HepG2 (cell line): Measurements from ENCODE around the gene BCL2L1. TPM values are rescaled to one million over a fixed set of nuclear protein-coding genes. Genes with fewer than 3 reads are reported as not detected.
A peak's percentile ranks its signal among the peaks of the same experiment; 100 is the strongest.

Experiments
- FOXO1 ChIP-seq: sonication (generic); formaldehyde crosslinking; IDR thresholded peaks from 2 replicates; pipeline ENCODE4 v1.4.0; 2020; ENCODE audit warnings: missing genetic modification reagents
- HCFC1 ChIP-seq: fragments of 150-350 bp; IDR thresholded peaks from 2 replicates; pipeline ENCODE4 v1.6.1; 2014; ENCODE audit warnings: low read depth, low read length
- KLF15 ChIP-seq: sonication (generic); formaldehyde crosslinking; IDR thresholded peaks from 2 replicates; pipeline ENCODE4 v1.8.1; 2023; ENCODE audit warnings: borderline replicate concordance, mild to moderate bottlenecking, inconsistent platforms, missing genetic modification reagents, mixed read lengths
- MZF1 ChIP-seq: sonication (generic); formaldehyde crosslinking; IDR thresholded peaks from 2 replicates; pipeline ENCODE4 v1.8.1; 2023; ENCODE audit warnings: mild to moderate bottlenecking, missing genetic modification reagents, borderline replicate concordance
- TBX3 ChIP-seq: fragments of 450-650 bp; IDR thresholded peaks from 2 replicates; pipeline ENCODE4 v1.6.1; 2017; ENCODE audit warnings: antibody characterized with exemption, mild to moderate bottlenecking, inconsistent platforms, borderline replicate concordance
- TMF1 ChIP-seq: sonication (generic); formaldehyde crosslinking; IDR thresholded peaks from 2 replicates; pipeline ENCODE4 v1.8.1; 2022; ENCODE audit warnings: low read depth, missing genetic modification reagents
- ZFYVE20 ChIP-seq: sonication (generic); formaldehyde crosslinking; IDR thresholded peaks from 2 replicates; pipeline ENCODE4 v1.8.0; 2023; ENCODE audit warnings: low read depth, mild to moderate bottlenecking, moderate library complexity, missing genetic modification reagents, borderline replicate concordance
- ZNF235 ChIP-seq: sonication (generic); formaldehyde crosslinking; IDR thresholded peaks from 2 replicates; pipeline ENCODE4 v1.8.1; 2023; ENCODE audit warnings: mild to moderate bottlenecking, missing genetic modification reagents, borderline replicate concordance
- ZNF263 ChIP-seq: sonication (generic); formaldehyde crosslinking; IDR thresholded peaks from 2 replicates; pipeline ENCODE4 v1.4.0; 2020; ENCODE audit warnings: missing genetic modification reagents
- ZNF382 ChIP-seq: sonication (generic); formaldehyde crosslinking; IDR thresholded peaks from 2 replicates; pipeline ENCODE4 v1.5.0; 2020; ENCODE audit warnings: missing genetic modification reagents, mild to moderate bottlenecking, borderline replicate concordance
- ZNF7 ChIP-seq: IDR thresholded peaks from 2 replicates; pipeline ENCODE4 v1.6.1; 2016; ENCODE audit warnings: missing biosample characterization, missing genetic modification reagents
- ZNF703 ChIP-seq: sonication (generic); formaldehyde crosslinking; IDR thresholded peaks from 2 replicates; pipeline ENCODE4 v1.5.1; 2020; ENCODE audit warnings: missing genetic modification reagents, mild to moderate bottlenecking, moderate library complexity, borderline replicate concordance
- polyA plus RNA-seq, 8 experiments: library from polyadenylated mRNA; depleted of rRNA in 3 of 8; stranded (reverse) in 7 of 8; unstranded in 1 of 8; fragments of >200 nt; fragmentation: Illumina TruSeq in 4 of 8; extraction: Trizol in 4 of 8; gene quantifications; 2 replicates each; pipeline versions ENCODE4 v1.2.1 to v1.2.3, GENCODE V29; 2011 to 2016; ENCODE audit warnings: low read depth in 4 of 8, missing spikeins in 1 of 8, mixed read lengths in 1 of 8; ENCODE audit not compliant: insufficient read depth in 1 of 8
- total RNA-seq, 5 experiments: library from RNA; depleted of rRNA; stranded (reverse); fragments of >200 nt; fragmentation: Illumina TruSeq; extraction: Trizol; gene quantifications; 2 replicates each; pipeline ENCODE4 v1.2.3, GENCODE V29; 2016; ENCODE audit warnings: low read depth in 1 of 5
- TF ChIP-seq, protein P1 (sequence below): sonication (generic); formaldehyde crosslinking; IDR thresholded peaks from 2 replicates; pipeline ENCODE4 v1.4.0; 2020; ENCODE audit warnings: missing genetic modification reagents
- TF ChIP-seq, protein P2 (sequence below), 2 experiments: fragments of 450-650 bp in 1 of 2; sonication (generic) in 1 of 2; formaldehyde crosslinking in 1 of 2; IDR thresholded peaks; 2 replicates each; pipeline versions ENCODE4 v1.6.1 to v1.8.0; 2016 to 2022; ENCODE audit warnings: antibody characterized with exemption in 1 of 2, mild to moderate bottlenecking in 1 of 2, missing genetic modification reagents in 1 of 2
- TF ChIP-seq, protein P3 (sequence below): sonication (generic); formaldehyde crosslinking; IDR thresholded peaks from 2 replicates; pipeline ENCODE4 v1.8.0; 2022; ENCODE audit warnings: mild to moderate bottlenecking, missing genetic modification reagents

Gene BCL2L1
- total and polyA plus RNA-seq, 2 of the 13 experiments (the other 11 are each of a cell fraction or from before 2014, with no cell fraction given): 164 to 258 TPM

DNA sequence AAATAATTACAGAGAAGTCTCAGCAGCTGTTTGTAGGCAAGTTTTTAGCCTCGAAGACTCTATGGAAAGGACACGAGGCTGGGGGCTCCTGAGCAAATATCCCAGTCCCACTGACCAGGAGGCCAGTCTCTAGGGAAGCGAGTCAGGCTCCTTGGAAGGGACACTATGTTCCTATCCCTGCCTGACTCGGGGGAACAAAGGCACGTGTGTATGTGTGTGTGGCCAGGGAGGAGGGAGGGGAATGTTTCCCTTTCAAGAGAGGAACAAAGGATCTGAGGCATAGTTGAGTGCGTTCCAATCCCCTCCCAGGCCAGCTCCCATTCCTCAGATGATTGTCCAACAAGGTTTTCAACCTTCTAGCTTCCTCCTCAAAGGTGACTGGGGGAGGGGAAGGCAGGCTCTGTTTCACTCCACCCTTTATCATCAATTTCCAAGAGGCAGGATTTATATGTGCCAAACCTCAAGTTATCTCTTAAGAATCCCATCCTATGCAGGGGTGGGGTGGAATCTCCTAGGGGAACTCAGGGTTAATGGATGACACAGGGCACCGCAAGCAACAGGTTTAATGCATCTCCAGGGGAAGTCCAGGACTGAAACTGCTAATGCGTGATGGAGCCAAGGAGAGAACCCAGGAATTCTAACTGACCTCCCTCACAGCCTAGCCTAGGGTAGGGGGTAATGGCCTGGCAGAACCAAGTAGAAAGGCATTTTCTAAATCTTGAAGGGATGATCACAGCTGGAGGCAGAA lies 9.9 kb downstream of the BCL2L1 start (continued):
- no peak for TF ChIP-seq TBX3
- peak; percentile 78 for TF ChIP-seq ZNF263 (CRISPR knock-in tag)
- no peak; the same call in 1 of the 2 replicates for TF ChIP-seq MZF1 (CRISPR knock-in tag)
- no peak for TF ChIP-seq KLF15 (CRISPR knock-in tag)
- TF ChIP-seq, protein P1, sequence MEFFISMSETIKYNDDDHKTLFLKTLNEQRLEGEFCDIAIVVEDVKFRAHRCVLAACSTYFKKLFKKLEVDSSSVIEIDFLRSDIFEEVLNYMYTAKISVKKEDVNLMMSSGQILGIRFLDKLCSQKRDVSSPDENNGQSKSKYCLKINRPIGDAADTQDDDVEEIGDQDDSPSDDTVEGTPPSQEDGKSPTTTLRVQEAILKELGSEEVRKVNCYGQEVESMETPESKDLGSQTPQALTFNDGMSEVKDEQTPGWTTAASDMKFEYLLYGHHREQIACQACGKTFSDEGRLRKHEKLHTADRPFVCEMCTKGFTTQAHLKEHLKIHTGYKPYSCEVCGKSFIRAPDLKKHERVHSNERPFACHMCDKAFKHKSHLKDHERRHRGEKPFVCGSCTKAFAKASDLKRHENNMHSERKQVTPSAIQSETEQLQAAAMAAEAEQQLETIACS (CRISPR knock-in tag): no peak
- no peak for TF ChIP-seq ZNF235 (CRISPR knock-in tag)
- no peak for TF ChIP-seq ZFYVE20 (CRISPR knock-in tag)
- TF ChIP-seq, protein P2, sequence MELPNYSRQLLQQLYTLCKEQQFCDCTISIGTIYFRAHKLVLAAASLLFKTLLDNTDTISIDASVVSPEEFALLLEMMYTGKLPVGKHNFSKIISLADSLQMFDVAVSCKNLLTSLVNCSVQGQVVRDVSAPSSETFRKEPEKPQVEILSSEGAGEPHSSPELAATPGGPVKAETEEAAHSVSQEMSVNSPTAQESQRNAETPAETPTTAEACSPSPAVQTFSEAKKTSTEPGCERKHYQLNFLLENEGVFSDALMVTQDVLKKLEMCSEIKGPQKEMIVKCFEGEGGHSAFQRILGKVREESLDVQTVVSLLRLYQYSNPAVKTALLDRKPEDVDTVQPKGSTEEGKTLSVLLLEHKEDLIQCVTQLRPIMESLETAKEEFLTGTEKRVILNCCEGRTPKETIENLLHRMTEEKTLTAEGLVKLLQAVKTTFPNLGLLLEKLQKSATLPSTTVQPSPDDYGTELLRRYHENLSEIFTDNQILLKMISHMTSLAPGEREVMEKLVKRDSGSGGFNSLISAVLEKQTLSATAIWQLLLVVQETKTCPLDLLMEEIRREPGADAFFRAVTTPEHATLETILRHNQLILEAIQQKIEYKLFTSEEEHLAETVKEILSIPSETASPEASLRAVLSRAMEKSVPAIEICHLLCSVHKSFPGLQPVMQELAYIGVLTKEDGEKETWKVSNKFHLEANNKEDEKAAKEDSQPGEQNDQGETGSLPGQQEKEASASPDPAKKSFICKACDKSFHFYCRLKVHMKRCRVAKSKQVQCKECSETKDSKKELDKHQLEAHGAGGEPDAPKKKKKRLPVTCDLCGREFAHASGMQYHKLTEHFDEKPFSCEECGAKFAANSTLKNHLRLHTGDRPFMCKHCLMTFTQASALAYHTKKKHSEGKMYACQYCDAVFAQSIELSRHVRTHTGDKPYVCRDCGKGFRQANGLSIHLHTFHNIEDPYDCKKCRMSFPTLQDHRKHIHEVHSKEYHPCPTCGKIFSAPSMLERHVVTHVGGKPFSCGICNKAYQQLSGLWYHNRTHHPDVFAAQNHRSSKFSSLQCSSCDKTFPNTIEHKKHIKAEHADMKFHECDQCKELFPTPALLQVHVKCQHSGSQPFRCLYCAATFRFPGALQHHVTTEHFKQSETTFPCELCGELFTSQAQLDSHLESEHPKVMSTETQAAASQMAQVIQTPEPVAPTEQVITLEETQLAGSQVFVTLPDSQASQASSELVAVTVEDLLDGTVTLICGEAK (IDR thresholded peaks at IDR 0.05): no peak
- TF ChIP-seq, protein P2 (CRISPR knock-in tag; IDR thresholded peaks at IDR 0.05): 0 out of 2 replicates have a peak, but pooled peaks have one; percentile 14
- TF ChIP-seq FOXO1 (CRISPR knock-in tag): peak; percentile 75; the same call in 1 of the 2 replicates
- TF ChIP-seq, protein P3, sequence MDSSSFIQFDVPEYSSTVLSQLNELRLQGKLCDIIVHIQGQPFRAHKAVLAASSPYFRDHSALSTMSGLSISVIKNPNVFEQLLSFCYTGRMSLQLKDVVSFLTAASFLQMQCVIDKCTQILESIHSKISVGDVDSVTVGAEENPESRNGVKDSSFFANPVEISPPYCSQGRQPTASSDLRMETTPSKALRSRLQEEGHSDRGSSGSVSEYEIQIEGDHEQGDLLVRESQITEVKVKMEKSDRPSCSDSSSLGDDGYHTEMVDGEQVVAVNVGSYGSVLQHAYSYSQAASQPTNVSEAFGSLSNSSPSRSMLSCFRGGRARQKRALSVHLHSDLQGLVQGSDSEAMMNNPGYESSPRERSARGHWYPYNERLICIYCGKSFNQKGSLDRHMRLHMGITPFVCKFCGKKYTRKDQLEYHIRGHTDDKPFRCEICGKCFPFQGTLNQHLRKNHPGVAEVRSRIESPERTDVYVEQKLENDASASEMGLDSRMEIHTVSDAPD (CRISPR knock-in tag): no peak
- no peak for TF ChIP-seq ZNF7 (CRISPR knock-in tag)
- TF ChIP-seq ZNF382 (CRISPR knock-in tag): no peak
- no peak for TF ChIP-seq HCFC1
- TF ChIP-seq ZNF703 (CRISPR knock-in tag): no peak
- no peak for TF ChIP-seq TMF1 (CRISPR knock-in tag)
